Stimulated activated CD4-positive, alpha-beta T cell treated with anti-CD3 and anti-CD28 coated beads, Interleukin-15, amount 100 ng/mL, for 24 hours (primary cell): ENCODE results near the gene MTA1.

Experiments used
- DNase-seq: peaks from one replicate; pipeline ENCODE4 v3.0.0-alpha.2; 2020

MTA1 gene

GRCh38 chr14:105419195-105420091 is at the start of gene MTA1:
Gene MTA1 (plus strand): TSS chr14:105419827. CDS start chr14:105420036, 209 bp downstream.
- peak; percentile 67 for DNase-seq

DNA sequence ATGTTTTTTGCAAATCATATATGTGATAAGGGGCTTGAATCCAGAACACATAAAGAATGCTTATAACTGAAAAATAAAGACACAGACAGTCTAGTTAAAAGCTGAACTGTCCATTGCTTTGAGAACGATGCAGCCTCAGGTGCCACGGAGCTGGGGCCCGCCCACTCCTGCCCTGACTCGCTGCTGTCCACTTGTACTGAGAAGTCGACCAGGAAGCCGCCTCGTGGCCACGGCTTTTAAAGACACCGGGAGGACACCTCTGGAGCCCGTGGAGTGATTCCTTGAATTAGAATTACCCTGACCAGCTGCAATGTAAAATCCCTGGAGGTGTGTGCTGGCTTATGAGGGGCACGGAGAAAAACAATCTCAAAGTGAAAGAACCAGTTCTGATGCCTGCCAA is 45.2 kb upstream of the MTA1 start:
- DNase-seq = no peak

DNA sequence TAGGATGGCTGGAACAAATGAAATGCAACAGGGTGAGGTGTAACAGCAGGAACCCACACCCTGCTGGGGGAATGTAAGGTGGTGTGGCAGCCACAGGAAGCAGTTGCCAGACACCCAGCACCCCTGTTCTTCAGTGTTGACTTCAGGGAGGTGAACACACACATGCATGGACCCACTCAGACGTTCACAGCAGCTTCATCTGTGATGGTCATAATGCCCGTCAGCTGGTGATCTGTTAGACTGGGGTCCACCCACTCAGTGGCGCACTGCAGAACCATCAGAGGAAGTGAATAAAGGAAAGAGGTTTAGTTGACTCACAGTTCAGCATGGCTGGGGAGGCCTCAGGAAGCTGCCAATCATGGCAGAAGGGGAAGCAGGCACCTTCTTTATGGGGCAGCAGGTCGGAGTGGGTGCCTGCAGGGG is 44.0 kb upstream of the MTA1 start:
- DNase-seq = peak; percentile 70

GRCh38 chr14:105376521-105377440 is 42.8 kb upstream of the MTA1 start:
- no peak for DNase-seq

GRCh38 chr14:105377555-105378182 is 42.0 kb upstream of the MTA1 start:
- no peak for DNase-seq

DNA sequence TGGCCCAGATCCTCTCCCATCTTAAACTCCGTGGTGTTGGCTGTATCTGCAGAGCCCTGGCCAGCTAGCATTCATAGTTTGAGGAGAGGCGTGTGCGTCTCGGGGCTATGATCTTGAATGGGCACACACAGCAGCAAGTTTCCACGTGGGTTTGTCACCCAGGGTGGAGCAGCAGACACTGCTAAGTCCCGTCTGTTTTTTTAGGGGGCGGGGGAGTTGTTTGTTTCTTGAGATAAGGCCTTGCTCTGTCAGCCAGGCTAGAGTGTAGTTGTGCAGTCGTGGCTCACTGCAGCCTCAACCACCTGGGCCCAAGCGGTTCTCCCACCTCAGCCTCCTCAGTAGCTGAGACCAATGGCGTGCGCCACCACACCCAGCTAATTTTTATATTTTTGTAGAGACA is 41.4 kb upstream of the MTA1 start:
- no peak for DNase-seq

GRCh38 chr14:105378873-105379685 is 40.5 kb upstream of the MTA1 start:
- no peak for DNase-seq

DNA sequence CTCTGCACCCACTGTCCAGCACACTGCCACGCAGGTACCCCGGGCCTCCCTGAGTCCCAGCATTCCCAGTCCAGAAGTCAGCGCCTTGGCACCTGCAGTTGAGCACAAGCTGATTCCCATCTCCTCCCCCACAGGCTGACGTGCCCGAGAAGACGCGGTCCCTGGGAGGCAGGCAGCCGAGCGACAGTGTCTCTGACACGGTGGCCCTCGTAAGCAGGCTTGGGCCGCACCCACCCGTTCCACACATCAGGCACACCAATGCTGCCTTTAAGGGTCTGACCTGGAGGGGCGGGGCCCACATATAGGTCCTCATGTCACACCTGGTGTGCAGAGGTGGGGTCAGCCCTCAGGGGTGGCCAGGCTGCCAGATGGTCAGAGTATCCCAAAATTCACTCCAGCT is 39.7 kb upstream of the MTA1 start:
- DNase-seq = no peak

DNA sequence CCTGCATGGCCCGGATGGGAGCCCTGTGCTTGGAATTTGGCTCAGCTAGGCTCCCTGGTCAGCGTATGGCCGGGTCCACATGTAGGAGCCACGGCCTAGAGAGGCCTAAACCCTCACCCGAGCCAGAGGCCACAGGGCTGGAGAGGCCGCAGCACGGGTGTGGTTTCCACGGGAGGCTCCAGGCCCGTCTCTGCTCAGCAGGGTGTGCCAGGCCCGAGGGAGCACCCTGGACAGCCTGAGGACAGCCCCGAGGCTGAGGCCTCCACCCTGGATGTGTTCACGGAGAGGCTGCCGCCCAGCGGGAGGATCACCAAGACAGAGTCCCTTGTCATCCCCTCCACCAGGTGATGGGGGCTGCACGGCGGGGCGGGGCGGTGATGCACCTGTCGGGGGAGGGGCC is 38.9 kb upstream of the MTA1 start:
- no peak for DNase-seq

- DNase-seq = no peak
Observed at GRCh38 chr14:105381446-105382342, 37.9 kb upstream of the MTA1 start.

GRCh38 chr14:105382343-105383082 is 37.1 kb upstream of the MTA1 start:
- no peak for DNase-seq

- no peak for DNase-seq
Observed at GRCh38 chr14:105383083-105383730, 36.4 kb upstream of the MTA1 start.

GRCh38 chr14:105384041-105384557 is 35.5 kb upstream of the MTA1 start:
- no peak for DNase-seq

DNA sequence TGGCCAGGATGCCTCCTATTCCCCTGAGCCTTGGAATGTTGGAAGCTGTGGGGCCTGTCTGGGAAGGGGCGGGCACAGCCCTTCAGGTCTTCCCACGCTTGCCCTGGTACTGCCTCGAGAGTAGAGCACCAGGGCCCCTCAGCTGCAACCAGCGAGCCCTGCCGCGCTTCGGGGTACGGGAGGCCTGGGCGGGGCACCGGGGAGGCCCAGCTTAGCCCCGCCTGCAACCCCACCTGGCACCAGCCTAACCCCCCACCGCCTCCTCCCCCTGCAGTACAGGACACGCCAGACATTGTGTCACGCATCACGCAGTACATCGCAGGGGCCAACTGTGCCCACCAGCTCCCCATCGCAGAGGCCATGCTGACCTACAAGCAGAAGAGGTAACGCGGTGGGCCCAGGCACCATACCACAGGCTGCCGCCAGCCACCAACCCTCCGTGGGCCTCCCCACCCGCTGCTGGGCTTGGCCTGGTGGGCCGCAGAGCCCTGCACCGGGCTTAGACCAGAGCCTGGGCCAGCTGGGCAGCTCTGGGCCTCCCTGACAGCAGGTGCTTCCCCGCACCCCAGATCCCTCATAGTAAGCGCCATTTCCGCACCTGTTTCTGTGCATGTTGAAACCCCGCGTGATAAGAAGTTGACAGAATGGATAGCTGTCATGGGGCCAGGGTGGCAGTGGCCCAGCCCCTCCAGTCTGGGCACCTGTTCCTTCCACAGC is 34.9 kb upstream of the MTA1 start:
- no peak for DNase-seq

DNA sequence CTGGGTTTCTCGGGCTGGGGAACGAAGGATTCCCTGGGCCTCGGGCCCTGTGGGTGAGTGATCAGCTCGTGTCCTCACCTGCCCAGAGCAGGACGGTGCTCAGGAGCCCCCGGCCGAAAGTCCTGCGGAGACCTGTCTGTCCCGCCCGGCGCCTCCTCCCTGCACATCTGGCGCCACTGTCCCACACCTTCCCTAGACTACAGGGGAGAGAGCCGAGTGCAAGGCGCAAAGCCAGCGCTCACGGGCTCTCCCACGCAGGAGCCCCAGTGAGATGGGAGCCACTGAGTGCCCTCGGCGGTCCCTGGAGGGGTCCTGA is 34.3 kb upstream of the MTA1 start:
- DNase-seq = no peak

- no peak for DNase-seq
Observed at GRCh38 chr14:105385698-105386365, 33.8 kb upstream of the MTA1 start.

DNA sequence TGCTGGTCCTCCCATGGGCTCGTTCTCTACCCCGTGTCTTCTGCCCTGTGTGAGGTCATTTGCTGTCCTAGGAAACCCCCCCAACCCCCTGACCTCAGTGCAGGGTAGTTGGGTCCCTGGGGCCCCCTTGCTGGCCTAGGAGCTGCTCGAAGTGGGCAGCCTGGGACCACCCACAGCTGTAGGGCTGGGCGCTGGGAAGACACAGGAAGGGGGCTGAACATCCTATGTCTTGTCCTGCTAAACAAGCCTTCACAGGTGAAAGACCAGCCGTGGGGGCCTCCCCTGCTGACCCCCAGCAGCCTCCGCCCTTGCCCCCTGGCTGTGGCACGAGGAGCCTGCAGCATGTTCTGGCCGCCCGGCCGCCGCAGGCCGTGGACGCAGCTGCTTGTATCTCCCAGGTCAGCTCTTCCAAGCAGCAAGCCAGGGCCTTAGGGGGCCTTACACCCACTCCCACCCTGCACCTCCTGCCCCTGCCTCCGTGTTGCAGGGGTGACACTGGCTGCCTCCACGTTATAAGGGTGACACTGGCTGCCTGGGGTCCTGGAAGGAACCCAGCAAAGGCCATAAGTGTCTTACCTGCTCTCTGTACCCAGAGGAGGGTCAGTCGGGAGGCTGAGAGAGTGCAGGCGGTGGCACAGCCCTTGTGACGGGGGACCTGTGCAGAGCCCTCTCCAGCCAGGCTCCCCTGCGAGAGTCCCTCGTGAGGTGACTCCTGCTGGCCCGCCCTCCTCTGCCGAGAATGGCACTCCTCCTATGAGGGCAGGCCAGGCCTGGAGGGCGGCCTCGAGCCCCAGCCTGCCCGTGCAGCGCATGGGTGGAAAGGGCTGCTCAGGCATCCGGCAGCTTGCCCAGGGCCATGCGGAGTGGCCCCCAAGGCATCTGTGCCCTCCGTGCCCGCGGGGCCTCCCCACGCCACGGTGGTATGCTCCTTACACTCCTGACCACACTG is 32.8 kb upstream of the MTA1 start:
- no peak for DNase-seq
